WTC11 (cell line): Measurements from ENCODE around the gene UGT1A4. TPM values are rescaled to one million over a fixed set of nuclear protein-coding genes. Genes with fewer than 3 reads are reported as not detected.

Source experiments
- ATAC-seq: fragments of 200-7000 bp; cut with Tn5 transposase; 2 replicates; pipeline ENCODE4 v1.10.0; 2021; ENCODE audit warnings: mild to moderate bottlenecking, moderate library complexity
- CTCF ChIA-PET: fragments of 300-600 bp; sonication (Branson Sonifier 250); formaldehyde crosslinking; loops from one replicate; lab custom pipeline; 2021; ENCODE audit warnings: antibody characterized with exemption; lab: Charles Lee
- POLR2A ChIA-PET: fragments of 350-600 bp; sonication (Branson Sonifier 250); formaldehyde crosslinking; loops from one replicate; lab custom pipeline; 2021; ENCODE audit warnings: antibody characterized with exemption; lab: Charles Lee
- DNase-seq: peaks from one replicate; pipeline ENCODE4 v3.0.0; 2021; ENCODE audit warnings: low spot score
- H3K27ac Mint-ChIP-seq: 2 replicates; pipeline ENCODE4 v1.8.0; 2021; ENCODE audit warnings: mixed read lengths
- H3K27me3 Mint-ChIP-seq: 2 replicates; pipeline ENCODE4 v1.8.0; 2021; ENCODE audit warnings: low read depth, mild to moderate bottlenecking, moderate library complexity, mixed read lengths
- H3K36me3 Mint-ChIP-seq: 2 replicates; pipeline ENCODE4 v1.8.0; 2021; ENCODE audit warnings: mixed read lengths
- H3K4me1 Mint-ChIP-seq: 2 replicates; pipeline ENCODE4 v1.8.0; 2022; ENCODE audit warnings: mixed read lengths
- H3K4me3 Mint-ChIP-seq: 2 replicates; pipeline ENCODE4 v1.8.0; 2021; ENCODE audit warnings: mild to moderate bottlenecking, moderate library complexity, mixed read lengths
- H3K9me3 Mint-ChIP-seq: 2 replicates; pipeline ENCODE4 v1.8.0; 2021; ENCODE audit warnings: mixed read lengths
- GRHL2 ChIP-seq: fragments of 250-450 bp; sonication (Bioruptor Pico); IDR thresholded peaks from 2 replicates; pipeline ENCODE4 v1.8.0; 2022; ENCODE audit warnings: mild to moderate bottlenecking, moderate library complexity; ENCODE audit not compliant: insufficient replicate concordance, severe bottlenecking
- MYBL2 ChIP-seq: sonication (generic); formaldehyde crosslinking; IDR thresholded peaks from 2 replicates; pipeline ENCODE4 v1.8.1; 2023; ENCODE audit warnings: mild to moderate bottlenecking, moderate library complexity, missing genetic modification reagents
- NFYB ChIP-seq: sonication (generic); formaldehyde crosslinking; conservative IDR thresholded peaks from 2 replicates; pipeline ENCODE4 v1.8.0; 2022; ENCODE audit warnings: low read depth, missing genetic modification reagents
- NR1H2 ChIP-seq: sonication (generic); formaldehyde crosslinking; IDR thresholded peaks from 2 replicates; pipeline ENCODE4 v1.9.0; 2021; ENCODE audit warnings: mild to moderate bottlenecking, moderate library complexity, missing genetic modification reagents
- RORB ChIP-seq: fragments of 250-450 bp; sonication (Bioruptor Pico); IDR thresholded peaks from 2 replicates; pipeline ENCODE4 v1.9.0; 2021; ENCODE audit warnings: mild to moderate bottlenecking
- TEAD1 ChIP-seq: sonication (generic); formaldehyde crosslinking; IDR thresholded peaks from 2 replicates; pipeline ENCODE4 v1.8.0; 2022; ENCODE audit warnings: mild to moderate bottlenecking, missing genetic modification reagents
- TP53 ChIP-seq: sonication (generic); formaldehyde crosslinking; IDR thresholded peaks from 2 replicates; pipeline ENCODE4 v1.8.1; 2023; ENCODE audit warnings: mild to moderate bottlenecking, missing genetic modification reagents
- ZNF138 ChIP-seq: sonication (generic); formaldehyde crosslinking; conservative IDR thresholded peaks from 2 replicates; pipeline ENCODE4 v1.8.1; 2022; ENCODE audit warnings: mild to moderate bottlenecking, moderate library complexity, missing genetic modification reagents
- ZNF317 ChIP-seq: sonication (generic); formaldehyde crosslinking; IDR thresholded peaks from 2 replicates; pipeline ENCODE4 v1.8.1; 2023; ENCODE audit warnings: low read depth, mild to moderate bottlenecking, moderate library complexity, missing genetic modification reagents, borderline replicate concordance
- ZNF416 ChIP-seq: fragments of 250-450 bp; sonication (Bioruptor Pico); IDR thresholded peaks from 2 replicates; pipeline ENCODE4 v1.9.0; 2021; ENCODE audit warnings: mild to moderate bottlenecking, inconsistent platforms
- ZNF423 ChIP-seq: fragments of 250-450 bp; sonication (Bioruptor Pico); IDR thresholded peaks from 2 replicates; pipeline ENCODE4 v2.1.2; 2022; ENCODE audit warnings: mild to moderate bottlenecking, moderate library complexity
- total RNA-seq: library from RNA; stranded (reverse); gene quantifications from 3 replicates; pipeline ENCODE4 v1.2.3, GENCODE V29; 2021
- TF ChIP-seq, protein P1 (sequence below): sonication (generic); formaldehyde crosslinking; IDR thresholded peaks from 2 replicates; pipeline ENCODE4 v1.8.1; 2022; ENCODE audit warnings: missing genetic modification reagents, borderline replicate concordance
- TF ChIP-seq, protein P2 (sequence below): sonication (generic); formaldehyde crosslinking; IDR thresholded peaks from 2 replicates; pipeline ENCODE4 v1.8.0; 2022; ENCODE audit warnings: missing genetic modification reagents
- TF ChIP-seq, protein P3 (sequence below): sonication (generic); formaldehyde crosslinking; IDR thresholded peaks from 2 replicates; pipeline ENCODE4 v1.8.0; 2022; ENCODE audit warnings: mild to moderate bottlenecking, missing genetic modification reagents
- TF ChIP-seq, protein P4 (sequence below): sonication (generic); formaldehyde crosslinking; IDR thresholded peaks from 2 replicates; pipeline ENCODE4 v1.8.0; 2022; ENCODE audit warnings: mild to moderate bottlenecking, missing genetic modification reagents
- TF ChIP-seq, protein P5 (sequence below): sonication (generic); formaldehyde crosslinking; conservative IDR thresholded peaks from 2 replicates; pipeline ENCODE4 v1.8.1; 2023; ENCODE audit warnings: mild to moderate bottlenecking, low read depth, missing genetic modification reagents, moderate library complexity
- TF ChIP-seq, protein P6 (sequence below): sonication (generic); formaldehyde crosslinking; IDR thresholded peaks from 2 replicates; pipeline ENCODE4 v1.8.1; 2023; ENCODE audit warnings: mild to moderate bottlenecking, missing genetic modification reagents, moderate library complexity
- TF ChIP-seq, protein P7 (sequence below): sonication (generic); formaldehyde crosslinking; IDR thresholded peaks from 2 replicates; pipeline ENCODE4 v1.8.0; 2022; ENCODE audit warnings: mild to moderate bottlenecking, missing genetic modification reagents
- TF ChIP-seq, protein P8 (sequence below): sonication (generic); formaldehyde crosslinking; IDR thresholded peaks from 2 replicates; pipeline ENCODE4 v1.8.0; 2023; ENCODE audit warnings: mild to moderate bottlenecking, missing genetic modification reagents

Gene UGT1A4
- total RNA-seq, 1 experiment from 2014 or later: 0.22 TPM

DNA sequence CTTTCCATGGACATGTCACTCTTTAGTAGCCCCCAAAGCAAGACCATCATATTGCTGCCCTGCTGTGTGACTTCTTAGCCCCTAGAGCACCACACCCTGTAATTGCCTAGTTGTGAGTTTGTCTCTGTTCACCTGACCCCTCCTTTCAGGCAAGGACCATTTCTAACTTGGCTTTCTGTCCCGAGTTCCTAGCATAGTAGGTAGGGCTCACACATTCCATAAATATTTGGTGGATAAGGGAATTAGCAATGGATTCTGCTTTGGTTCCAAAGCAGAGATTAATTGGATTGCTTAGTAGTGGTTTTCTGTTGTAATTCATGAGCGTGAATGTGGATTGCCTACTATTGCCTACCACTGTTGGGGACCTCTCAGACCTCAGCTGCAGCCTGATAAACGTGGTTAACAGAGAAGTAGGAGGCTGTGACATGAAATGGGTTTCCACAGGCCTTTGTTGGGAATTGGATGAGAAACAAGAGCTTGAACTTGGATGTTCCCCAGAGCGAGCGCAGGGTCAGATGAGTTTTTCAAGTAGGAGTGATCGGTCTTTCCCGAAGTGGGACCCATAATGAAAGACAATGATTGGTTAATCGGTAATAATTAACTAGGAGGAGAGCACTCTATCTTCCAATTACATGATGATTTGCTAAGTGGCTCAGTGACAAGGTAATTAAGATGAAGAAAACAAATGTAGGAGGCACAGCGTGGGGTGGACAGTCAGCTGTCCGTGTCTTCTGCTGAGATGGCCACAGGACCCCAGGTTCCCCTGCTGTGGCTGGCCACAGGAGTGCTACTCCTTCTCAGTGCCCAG, 28.1 kb downstream of the UGT1A4 start:
- H3K4me3 Mint-ChIP-seq: no peak overlapping the region
- H3K4me1 Mint-ChIP-seq: no peaks in the 10 kb centered on the region
- ChIA-PET POLR2A (no interaction called here), CTCF (no interaction called here)
- no peak for DNase-seq
- peaks cover 50% of the 10 kb centered on the region for H3K9me3 Mint-ChIP-seq
- ATAC-seq: no peak
- no peak overlapping the region for H3K27ac Mint-ChIP-seq
- H3K36me3 Mint-ChIP-seq: peaks cover 21% of the 10 kb centered on the region
- H3K27me3 Mint-ChIP-seq: peaks cover 10% of the 10 kb centered on the region
- TF ChIP-seq RORB (CRISPR knock-in tag) (no peak), MYBL2 (CRISPR knock-in tag) (no peak), ZNF317 (CRISPR knock-in tag) (no peak), NR1H2 (CRISPR knock-in tag) (no peak), GRHL2 (no peak), ZNF416 (CRISPR knock-in tag) (no peak), TP53 (CRISPR knock-in tag) (no peak), TEAD1 (CRISPR knock-in tag) (no peak), ZNF138 (CRISPR knock-in tag) (no peak)
- TF ChIP-seq, protein P1, sequence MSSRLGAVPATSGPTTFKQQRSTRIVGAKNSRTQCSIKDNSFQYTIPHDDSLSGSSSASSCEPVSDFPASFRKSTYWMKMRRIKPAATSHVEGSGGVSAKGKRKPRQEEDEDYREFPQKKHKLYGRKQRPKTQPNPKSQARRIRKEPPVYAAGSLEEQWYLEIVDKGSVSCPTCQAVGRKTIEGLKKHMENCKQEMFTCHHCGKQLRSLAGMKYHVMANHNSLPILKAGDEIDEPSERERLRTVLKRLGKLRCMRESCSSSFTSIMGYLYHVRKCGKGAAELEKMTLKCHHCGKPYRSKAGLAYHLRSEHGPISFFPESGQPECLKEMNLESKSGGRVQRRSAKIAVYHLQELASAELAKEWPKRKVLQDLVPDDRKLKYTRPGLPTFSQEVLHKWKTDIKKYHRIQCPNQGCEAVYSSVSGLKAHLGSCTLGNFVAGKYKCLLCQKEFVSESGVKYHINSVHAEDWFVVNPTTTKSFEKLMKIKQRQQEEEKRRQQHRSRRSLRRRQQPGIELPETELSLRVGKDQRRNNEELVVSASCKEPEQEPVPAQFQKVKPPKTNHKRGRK (CRISPR knock-in tag): no peak
- TF ChIP-seq, protein P2, sequence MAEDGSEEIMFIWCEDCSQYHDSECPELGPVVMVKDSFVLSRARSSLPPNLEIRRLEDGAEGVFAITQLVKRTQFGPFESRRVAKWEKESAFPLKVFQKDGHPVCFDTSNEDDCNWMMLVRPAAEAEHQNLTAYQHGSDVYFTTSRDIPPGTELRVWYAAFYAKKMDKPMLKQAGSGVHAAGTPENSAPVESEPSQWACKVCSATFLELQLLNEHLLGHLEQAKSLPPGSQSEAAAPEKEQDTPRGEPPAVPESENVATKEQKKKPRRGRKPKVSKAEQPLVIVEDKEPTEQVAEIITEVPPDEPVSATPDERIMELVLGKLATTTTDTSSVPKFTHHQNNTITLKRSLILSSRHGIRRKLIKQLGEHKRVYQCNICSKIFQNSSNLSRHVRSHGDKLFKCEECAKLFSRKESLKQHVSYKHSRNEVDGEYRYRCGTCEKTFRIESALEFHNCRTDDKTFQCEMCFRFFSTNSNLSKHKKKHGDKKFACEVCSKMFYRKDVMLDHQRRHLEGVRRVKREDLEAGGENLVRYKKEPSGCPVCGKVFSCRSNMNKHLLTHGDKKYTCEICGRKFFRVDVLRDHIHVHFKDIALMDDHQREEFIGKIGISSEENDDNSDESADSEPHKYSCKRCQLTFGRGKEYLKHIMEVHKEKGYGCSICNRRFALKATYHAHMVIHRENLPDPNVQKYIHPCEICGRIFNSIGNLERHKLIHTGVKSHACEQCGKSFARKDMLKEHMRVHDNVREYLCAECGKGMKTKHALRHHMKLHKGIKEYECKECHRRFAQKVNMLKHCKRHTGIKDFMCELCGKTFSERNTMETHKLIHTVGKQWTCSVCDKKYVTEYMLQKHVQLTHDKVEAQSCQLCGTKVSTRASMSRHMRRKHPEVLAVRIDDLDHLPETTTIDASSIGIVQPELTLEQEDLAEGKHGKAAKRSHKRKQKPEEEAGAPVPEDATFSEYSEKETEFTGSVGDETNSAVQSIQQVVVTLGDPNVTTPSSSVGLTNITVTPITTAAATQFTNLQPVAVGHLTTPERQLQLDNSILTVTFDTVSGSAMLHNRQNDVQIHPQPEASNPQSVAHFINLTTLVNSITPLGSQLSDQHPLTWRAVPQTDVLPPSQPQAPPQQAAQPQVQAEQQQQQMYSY: no peak
- TF ChIP-seq, protein P3, sequence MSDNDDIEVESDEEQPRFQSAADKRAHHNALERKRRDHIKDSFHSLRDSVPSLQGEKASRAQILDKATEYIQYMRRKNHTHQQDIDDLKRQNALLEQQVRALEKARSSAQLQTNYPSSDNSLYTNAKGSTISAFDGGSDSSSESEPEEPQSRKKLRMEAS (CRISPR knock-in tag): no peak
- TF ChIP-seq, protein P4, sequence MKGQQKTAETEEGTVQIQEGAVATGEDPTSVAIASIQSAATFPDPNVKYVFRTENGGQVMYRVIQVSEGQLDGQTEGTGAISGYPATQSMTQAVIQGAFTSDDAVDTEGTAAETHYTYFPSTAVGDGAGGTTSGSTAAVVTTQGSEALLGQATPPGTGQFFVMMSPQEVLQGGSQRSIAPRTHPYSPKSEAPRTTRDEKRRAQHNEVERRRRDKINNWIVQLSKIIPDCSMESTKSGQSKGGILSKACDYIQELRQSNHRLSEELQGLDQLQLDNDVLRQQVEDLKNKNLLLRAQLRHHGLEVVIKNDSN: no peak
- TF ChIP-seq, protein P5, sequence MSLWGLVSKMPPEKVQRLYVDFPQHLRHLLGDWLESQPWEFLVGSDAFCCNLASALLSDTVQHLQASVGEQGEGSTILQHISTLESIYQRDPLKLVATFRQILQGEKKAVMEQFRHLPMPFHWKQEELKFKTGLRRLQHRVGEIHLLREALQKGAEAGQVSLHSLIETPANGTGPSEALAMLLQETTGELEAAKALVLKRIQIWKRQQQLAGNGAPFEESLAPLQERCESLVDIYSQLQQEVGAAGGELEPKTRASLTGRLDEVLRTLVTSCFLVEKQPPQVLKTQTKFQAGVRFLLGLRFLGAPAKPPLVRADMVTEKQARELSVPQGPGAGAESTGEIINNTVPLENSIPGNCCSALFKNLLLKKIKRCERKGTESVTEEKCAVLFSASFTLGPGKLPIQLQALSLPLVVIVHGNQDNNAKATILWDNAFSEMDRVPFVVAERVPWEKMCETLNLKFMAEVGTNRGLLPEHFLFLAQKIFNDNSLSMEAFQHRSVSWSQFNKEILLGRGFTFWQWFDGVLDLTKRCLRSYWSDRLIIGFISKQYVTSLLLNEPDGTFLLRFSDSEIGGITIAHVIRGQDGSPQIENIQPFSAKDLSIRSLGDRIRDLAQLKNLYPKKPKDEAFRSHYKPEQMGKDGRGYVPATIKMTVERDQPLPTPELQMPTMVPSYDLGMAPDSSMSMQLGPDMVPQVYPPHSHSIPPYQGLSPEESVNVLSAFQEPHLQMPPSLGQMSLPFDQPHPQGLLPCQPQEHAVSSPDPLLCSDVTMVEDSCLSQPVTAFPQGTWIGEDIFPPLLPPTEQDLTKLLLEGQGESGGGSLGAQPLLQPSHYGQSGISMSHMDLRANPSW: no peak
- TF ChIP-seq, protein P6, sequence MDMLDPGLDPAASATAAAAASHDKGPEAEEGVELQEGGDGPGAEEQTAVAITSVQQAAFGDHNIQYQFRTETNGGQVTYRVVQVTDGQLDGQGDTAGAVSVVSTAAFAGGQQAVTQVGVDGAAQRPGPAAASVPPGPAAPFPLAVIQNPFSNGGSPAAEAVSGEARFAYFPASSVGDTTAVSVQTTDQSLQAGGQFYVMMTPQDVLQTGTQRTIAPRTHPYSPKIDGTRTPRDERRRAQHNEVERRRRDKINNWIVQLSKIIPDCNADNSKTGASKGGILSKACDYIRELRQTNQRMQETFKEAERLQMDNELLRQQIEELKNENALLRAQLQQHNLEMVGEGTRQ (CRISPR knock-in tag): no peak

DNA sequence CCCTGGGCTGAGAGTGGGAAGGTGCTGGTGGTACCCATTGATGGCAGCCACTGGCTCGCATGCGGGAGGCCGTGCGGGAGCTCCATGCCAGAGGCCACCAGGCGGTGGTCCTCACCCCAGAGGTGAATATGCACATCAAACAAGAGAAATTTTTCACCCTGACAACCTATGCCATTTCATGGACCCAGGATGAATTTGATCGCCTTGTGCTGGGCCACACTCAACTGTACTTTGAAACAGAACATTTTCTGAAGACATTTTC, 28.7 kb downstream of the UGT1A4 start:
- Mint-ChIP-seq H3K27ac (no peak overlapping the region), H3K27me3 (peaks cover 12% of the 10 kb centered on the region), H3K4me3 (no peak overlapping the region), H3K4me1 (no peaks in the 10 kb centered on the region), H3K9me3 (peaks cover 52% of the 10 kb centered on the region), H3K36me3 (peaks cover 25% of the 10 kb centered on the region)
- ChIA-PET CTCF (no interaction called here), POLR2A (no interaction called here)
- ATAC-seq: no peak
- DNase-seq: no peak
- TF ChIP-seq, protein P7, sequence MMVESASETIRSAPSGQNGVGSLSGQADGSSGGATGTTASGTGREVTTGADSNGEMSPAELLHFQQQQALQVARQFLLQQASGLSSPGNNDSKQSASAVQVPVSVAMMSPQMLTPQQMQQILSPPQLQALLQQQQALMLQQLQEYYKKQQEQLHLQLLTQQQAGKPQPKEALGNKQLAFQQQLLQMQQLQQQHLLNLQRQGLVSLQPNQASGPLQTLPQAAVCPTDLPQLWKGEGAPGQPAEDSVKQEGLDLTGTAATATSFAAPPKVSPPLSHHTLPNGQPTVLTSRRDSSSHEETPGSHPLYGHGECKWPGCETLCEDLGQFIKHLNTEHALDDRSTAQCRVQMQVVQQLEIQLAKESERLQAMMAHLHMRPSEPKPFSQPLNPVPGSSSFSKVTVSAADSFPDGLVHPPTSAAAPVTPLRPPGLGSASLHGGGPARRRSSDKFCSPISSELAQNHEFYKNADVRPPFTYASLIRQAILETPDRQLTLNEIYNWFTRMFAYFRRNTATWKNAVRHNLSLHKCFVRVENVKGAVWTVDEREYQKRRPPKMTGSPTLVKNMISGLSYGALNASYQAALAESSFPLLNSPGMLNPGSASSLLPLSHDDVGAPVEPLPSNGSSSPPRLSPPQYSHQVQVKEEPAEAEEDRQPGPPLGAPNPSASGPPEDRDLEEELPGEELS (CRISPR knock-in tag): no peak
- TF ChIP-seq ZNF423 (CRISPR knock-in tag) (no peak), NFYB (no peak)
- TF ChIP-seq, protein P8, sequence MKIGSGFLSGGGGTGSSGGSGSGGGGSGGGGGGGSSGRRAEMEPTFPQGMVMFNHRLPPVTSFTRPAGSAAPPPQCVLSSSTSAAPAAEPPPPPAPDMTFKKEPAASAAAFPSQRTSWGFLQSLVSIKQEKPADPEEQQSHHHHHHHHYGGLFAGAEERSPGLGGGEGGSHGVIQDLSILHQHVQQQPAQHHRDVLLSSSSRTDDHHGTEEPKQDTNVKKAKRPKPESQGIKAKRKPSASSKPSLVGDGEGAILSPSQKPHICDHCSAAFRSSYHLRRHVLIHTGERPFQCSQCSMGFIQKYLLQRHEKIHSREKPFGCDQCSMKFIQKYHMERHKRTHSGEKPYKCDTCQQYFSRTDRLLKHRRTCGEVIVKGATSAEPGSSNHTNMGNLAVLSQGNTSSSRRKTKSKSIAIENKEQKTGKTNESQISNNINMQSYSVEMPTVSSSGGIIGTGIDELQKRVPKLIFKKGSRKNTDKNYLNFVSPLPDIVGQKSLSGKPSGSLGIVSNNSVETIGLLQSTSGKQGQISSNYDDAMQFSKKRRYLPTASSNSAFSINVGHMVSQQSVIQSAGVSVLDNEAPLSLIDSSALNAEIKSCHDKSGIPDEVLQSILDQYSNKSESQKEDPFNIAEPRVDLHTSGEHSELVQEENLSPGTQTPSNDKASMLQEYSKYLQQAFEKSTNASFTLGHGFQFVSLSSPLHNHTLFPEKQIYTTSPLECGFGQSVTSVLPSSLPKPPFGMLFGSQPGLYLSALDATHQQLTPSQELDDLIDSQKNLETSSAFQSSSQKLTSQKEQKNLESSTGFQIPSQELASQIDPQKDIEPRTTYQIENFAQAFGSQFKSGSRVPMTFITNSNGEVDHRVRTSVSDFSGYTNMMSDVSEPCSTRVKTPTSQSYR (CRISPR knock-in tag): no peak
